Measurements from ENCODE around the gene PTPRF. TPM values are rescaled to one million over a fixed set of nuclear protein-coding genes. Genes with fewer than 3 reads are reported as not detected.

Gene PTPRF
- total RNA-seq, 4 donors from 2014 or later = 104 to 243 (median 112) TPM

- intact Hi-C loops (cut with DNase I) = no loop called here
- no peak for DNase-seq
- peaks cover 35 to 100% (median 38%) of the 10 kb centered on the region in 3 donors for H3K36me3 ChIP-seq
- 91 to 96% methylated on average over 7 of the region's 7 CpGs for WGBS, 2 donors
- no peak overlapping the region for H3K27ac ChIP-seq
- TF ChIP-seq CTCF (IDR thresholded peaks at IDR 0.05) (no peak), POLR2A (IDR thresholded peaks at IDR 0.05) (no peak)
- H3K27me3 ChIP-seq = no peaks in the 10 kb centered on the region
- H3K4me3 ChIP-seq = no peak overlapping the region
- H3K4me1 ChIP-seq = no peaks in the 10 kb centered on the region
- H3K9me3 ChIP-seq = no peaks in the 10 kb centered on the region
These were observed 85.7 kb downstream of the PTPRF start for GRCh38 chr1:43616383-43616782.

GRCh38 chr1:43617011-43617410 lies 86.3 kb downstream of the PTPRF start:
- no peaks in the 10 kb centered on the region for H3K9me3 ChIP-seq
- no peak overlapping the region for H3K4me3 ChIP-seq
- H3K4me1 ChIP-seq = no peaks in the 10 kb centered on the region
- no peak for DNase-seq
- WGBS, 2 donors = 84 to 100% methylated on average over 2 of the region's 5 CpGs
- H3K27ac ChIP-seq = no peak overlapping the region
- H3K36me3 ChIP-seq = peaks cover 36 to 100% (median 45%) of the 10 kb centered on the region in 3 donors
- TF ChIP-seq POLR2A (IDR thresholded peaks at IDR 0.05) (no peak), CTCF (IDR thresholded peaks at IDR 0.05) (no peak)
- intact Hi-C loops (cut with DNase I) = no loop called here
- H3K27me3 ChIP-seq = no peaks in the 10 kb centered on the region

GRCh38 chr1:43617668-43618067 lies 87.0 kb downstream of the PTPRF start:
- no peak overlapping the region for H3K27ac ChIP-seq
- no peaks in the 10 kb centered on the region for H3K4me1 ChIP-seq
- H3K36me3 ChIP-seq = peaks cover 41 to 100% (median 45%) of the 10 kb centered on the region in 3 donors
- intact Hi-C loops (cut with DNase I) = no loop called here
- H3K27me3 ChIP-seq = no peaks in the 10 kb centered on the region
- 78 to 90% methylated on average over 5 to 7 of the region's 14 CpGs for WGBS, 2 donors
- DNase-seq = no peak
- H3K4me3 ChIP-seq = no peak overlapping the region
- TF ChIP-seq CTCF (IDR thresholded peaks at IDR 0.05) (no peak), POLR2A (IDR thresholded peaks at IDR 0.05) (no peak)
- H3K9me3 ChIP-seq = no peaks in the 10 kb centered on the region

GRCh38 chr1:43618521-43619313 lies 88.0 kb downstream of the PTPRF start:
- Histone ChIP-seq H3K9me3 (no peaks in the 10 kb centered on the region), H3K27ac (no peak overlapping the region), H3K36me3 (peaks cover 41 to 100% (median 45%) of the 10 kb centered on the region in 3 donors), H3K27me3 (no peaks in the 10 kb centered on the region), H3K4me3 (no peak overlapping the region), H3K4me1 (no peaks in the 10 kb centered on the region)
- whole genome bisulfite sequencing, 2 donors = 87 to 89% methylated on average over 3 to 9 of the region's 22 CpGs
- DNase-seq = no peak
- intact Hi-C loops (cut with DNase I) = no loop called here
- no peak for TF ChIP-seq POLR2A (IDR thresholded peaks at IDR 0.05)
- no peak for TF ChIP-seq CTCF (IDR thresholded peaks at IDR 0.05)

GRCh38 chr1:43619314-43619790 lies 88.7 kb downstream of the PTPRF start:
- WGBS, 2 donors = 80 to 88% methylated on average over 1 to 4 of the region's 21 CpGs
- no peak for DNase-seq
- no peaks in the 10 kb centered on the region for H3K9me3 ChIP-seq
- H3K27ac ChIP-seq = no peak overlapping the region
- TF ChIP-seq CTCF (IDR thresholded peaks at IDR 0.05) = no peak
- TF ChIP-seq POLR2A (IDR thresholded peaks at IDR 0.05) = no peak
- no peak overlapping the region for H3K4me3 ChIP-seq
- H3K36me3 ChIP-seq = peaks cover 41 to 100% (median 45%) of the 10 kb centered on the region in 3 donors
- intact Hi-C loops (cut with DNase I) = no loop called here
- no peaks in the 10 kb centered on the region for H3K4me1 ChIP-seq
- H3K27me3 ChIP-seq = no peaks in the 10 kb centered on the region

Measured in esophagus squamous epithelium (tissue), 5 donors.